VCaP (cell line): ENCODE measurements around the gene ZNF593OS.

ENCODE experiments used
- H3K27ac ChIP-seq: fragments of 450-650 bp; 2 replicates; pipeline ENCODE4 v1.5.1; 2017
- TF ChIP-seq, protein P1 (sequence below): fragments of 450-650 bp; conservative IDR thresholded peaks from 2 replicates; pipeline ENCODE4 v1.5.1; 2017; ENCODE audit warnings: mild to moderate bottlenecking, moderate library complexity

ZNF593OS gene

DNA sequence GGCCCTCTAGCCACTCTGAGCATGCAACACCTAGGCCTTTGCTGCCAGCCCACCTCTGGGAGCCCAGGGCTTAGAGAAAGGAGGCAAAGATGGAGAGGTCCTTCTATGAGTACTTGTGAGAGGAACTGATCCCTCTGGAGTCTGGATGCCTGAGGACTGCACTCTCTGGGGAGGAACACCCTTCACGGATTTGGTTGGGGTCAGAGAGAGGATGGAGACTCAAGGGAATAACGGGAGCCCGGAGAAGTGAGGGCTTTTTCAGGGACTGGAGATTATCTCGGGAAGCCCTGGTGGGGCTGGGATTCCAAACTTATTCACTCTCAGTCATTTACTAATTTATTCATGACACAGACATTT, 2.5 kb downstream of the ZNF593OS start:
- TF ChIP-seq, protein P1, sequence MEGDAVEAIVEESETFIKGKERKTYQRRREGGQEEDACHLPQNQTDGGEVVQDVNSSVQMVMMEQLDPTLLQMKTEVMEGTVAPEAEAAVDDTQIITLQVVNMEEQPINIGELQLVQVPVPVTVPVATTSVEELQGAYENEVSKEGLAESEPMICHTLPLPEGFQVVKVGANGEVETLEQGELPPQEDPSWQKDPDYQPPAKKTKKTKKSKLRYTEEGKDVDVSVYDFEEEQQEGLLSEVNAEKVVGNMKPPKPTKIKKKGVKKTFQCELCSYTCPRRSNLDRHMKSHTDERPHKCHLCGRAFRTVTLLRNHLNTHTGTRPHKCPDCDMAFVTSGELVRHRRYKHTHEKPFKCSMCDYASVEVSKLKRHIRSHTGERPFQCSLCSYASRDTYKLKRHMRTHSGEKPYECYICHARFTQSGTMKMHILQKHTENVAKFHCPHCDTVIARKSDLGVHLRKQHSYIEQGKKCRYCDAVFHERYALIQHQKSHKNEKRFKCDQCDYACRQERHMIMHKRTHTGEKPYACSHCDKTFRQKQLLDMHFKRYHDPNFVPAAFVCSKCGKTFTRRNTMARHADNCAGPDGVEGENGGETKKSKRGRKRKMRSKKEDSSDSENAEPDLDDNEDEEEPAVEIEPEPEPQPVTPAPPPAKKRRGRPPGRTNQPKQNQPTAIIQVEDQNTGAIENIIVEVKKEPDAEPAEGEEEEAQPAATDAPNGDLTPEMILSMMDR = no peak
- peak overlapping the region; percentile 82 for H3K27ac ChIP-seq

DNA sequence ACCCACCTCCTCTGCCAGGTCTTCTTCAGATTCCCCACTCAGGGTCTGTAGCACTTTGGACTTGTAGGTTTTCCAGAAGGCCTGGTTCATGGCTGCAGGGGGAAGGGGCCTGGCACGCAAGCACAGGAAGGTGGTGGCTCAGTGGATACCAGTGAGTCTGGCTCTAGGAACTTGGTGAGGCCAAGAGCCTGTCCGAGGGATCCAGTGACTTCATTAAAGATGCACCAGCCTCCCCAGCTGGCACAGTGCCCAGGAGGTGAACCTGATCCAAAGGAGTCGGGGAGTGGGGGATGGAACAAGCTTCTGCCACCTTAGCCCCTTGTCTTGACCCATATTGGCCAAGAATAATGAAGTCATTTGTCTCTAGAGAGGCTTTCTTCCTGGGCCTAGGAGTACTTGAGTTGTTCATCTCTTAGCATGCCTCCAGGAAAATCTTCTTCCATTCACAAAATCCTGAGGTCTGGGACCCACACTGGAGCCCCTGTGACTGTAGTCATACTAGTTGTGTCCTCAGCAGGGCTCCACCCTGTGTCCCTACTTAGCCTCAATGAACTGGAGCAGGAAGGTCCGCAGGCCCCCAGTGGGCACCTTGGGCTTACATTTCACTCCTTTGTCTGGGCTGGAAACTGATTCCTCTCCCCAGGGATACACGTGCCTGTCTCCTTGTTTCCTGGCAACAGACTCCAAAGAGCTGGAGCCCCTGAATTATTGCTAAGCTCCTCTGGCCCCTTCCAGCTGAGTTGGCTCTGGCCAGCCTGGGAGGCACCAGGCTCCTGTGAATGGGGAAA, 3.0 kb downstream of the ZNF593OS start, which contains the start of gene C1orf232:
Gene C1orf232 (minus strand): TSS at position 554 of the 788 bp plus-strand sequence. CDS start 464 bp downstream, at position 90.
- H3K27ac ChIP-seq = peak within 1 kb of the TSS; percentile 82
- TF ChIP-seq, protein P1 = no peak

DNA sequence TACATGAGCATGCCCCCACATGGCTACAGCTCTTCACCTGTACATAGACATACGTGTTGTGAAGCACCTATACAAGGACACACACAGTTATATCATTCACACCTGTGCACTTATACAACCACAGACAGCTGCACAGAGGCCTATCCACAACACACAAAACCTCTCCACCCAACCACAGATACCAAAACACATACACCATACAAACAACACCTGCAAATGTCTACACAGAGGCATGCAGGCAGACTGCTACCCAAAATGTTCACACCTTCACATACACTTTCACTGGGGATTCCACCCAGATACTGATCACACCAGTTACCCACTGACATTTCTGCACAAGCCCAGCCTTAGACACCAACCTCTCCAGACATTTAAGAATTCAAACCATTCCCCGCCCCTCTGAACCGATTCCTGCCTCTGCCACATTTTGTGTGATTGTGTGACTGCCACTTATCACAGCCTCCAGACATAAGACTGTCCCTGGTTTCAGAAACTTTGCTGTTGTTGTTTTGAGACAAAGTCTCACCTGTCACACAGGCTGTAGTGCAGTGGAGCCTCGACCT, 4.8 kb downstream of the ZNF593OS start:
- H3K27ac ChIP-seq = no peak overlapping the region
- TF ChIP-seq, protein P1 = no peak

DNA sequence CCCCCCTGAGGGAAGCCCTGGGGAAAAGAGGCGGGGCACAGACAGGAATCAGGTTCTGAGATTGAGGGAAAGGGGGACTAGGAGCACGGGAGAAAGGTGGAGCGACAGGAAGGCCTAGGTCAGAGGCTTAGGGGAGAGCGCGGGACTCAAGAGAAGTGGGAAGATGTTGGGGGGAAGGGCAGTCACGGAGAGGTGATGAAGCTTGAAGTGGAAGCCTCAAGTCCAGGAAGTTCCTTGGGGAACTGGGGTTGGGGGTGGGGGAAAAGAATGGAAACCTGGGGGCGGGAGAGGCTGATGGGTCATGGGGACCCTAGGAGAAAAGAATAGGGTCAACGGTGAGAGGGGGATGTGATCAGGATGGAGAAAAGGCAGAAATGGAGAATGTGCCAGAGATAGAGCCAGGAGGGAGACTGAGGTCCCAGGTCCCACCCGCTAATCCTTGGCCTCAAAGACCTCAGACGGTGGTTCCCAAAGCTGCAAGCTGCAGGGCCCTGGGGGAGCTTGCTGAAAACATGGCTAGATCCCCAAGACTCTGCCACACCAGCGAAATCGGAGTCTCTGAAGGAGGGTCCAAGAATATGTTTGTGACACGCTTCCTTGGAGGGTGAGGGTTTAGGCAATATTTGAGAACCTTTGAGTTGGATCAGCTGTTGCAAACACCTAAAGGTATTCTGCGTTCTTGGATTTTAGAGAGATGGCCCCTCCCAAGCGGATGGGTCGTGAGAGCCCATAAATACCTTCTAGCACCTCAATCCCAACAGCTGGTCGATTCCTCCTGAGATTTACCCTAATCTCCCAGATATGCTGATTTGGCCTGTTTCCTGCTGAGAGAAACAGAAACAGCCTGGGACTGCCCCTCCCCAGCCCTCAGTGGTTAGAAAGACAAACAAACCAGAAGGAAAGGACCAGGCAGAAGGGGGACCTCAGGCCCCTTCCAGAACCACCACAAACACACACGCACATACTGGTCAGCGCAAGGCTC, 6.5 kb downstream of the ZNF593OS start:
- TF ChIP-seq, protein P1 = no peak
- H3K27ac ChIP-seq = no peak overlapping the region

DNA sequence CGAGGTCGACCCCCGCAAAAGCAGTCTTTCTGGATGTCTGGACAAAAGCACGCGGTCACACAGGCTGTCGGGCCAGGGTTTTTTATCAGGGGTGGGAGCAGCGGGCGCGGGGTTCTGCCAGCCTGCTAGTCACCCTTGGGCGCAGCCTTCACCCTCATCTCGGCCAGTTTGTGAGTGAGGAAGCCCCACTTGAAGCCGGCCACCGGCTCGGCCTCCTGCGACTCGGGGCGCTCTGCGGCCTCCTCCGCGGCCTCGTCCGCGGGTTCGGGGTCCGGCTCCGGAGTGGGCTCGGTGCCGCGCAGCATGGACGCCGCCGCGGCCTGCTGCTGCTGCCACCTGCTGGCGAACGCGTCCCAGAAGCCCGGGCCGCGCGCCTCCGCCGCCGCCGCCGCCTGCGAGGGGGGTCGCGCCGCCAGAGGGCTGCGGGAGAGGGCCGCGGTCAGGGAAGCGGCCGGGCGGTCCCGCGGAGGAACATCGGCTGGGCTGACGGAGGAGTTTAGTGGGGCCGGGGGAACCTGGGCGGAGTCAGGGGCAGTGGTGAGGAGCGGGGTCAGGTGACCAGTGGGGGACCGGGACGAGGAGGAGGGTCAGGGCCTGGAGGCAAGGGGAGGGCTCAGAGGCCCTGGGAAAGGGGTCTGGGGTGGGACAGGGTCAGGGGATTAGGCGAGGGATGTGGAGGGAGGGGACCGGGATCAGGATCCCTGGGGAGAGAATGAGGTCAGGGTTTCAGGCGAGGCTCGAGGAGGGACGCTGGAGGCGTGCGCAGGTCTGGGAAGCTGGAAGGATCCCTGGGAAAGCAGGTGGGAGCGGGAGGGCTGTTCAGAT, 7.4 kb downstream of the ZNF593OS start:
- TF ChIP-seq, protein P1 = peak; percentile 93
- peak overlapping the region; percentile 53; the same call in 1 of the 2 replicates for H3K27ac ChIP-seq

DNA sequence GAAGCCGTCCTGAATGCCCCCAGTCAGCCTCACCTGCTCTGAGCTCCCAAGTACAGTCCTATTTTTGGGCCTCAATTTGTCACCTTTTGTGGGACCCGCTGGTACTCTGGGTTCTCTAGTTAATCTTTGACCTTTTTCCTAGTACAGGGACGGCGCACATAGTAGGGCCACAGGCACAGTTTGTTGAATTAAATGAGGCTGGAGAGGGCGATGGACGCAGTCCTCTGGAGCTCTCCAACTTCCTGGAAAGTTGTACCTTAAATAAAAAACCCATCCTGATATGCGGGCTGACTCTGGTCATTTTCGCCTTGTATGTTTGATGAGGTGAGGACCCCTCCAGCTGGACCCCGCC, 8.0 kb downstream of the ZNF593OS start:
- TF ChIP-seq, protein P1 = no peak
- no peak overlapping the region for H3K27ac ChIP-seq
